Trophoblast cell (in vitro differentiated cells and primary cell): ENCODE measurements around the gene CASTOR2.

Experiments
- DNase-seq, 2 donors: peaks; one replicate each; pipeline ENCODE4 v3.0.0-alpha.2; 2016
- H2AFZ ChIP-seq: 2 replicates; pipeline ENCODE4 v1.6.1; 2013; ENCODE audit warnings: low read length, moderate library complexity, mild to moderate bottlenecking; ENCODE audit not compliant: insufficient read depth, poor library complexity
- H2AK5ac ChIP-seq: 2 replicates; pipeline ENCODE4 v1.6.1; 2013; ENCODE audit warnings: mild to moderate bottlenecking, low read length
- H2BK120ac ChIP-seq: 2 replicates; pipeline ENCODE4 v1.6.1; 2013; ENCODE audit warnings: low read length, mild to moderate bottlenecking, moderate library complexity; ENCODE audit not compliant: insufficient read depth, poor library complexity
- H2BK12ac ChIP-seq: 2 replicates; pipeline ENCODE4 v1.6.1; 2013; ENCODE audit warnings: mild to moderate bottlenecking, low read length, moderate library complexity
- H2BK5ac ChIP-seq: 2 replicates; pipeline ENCODE4 v1.6.1; 2013; ENCODE audit warnings: low read length, low read depth, moderate library complexity, mild to moderate bottlenecking; ENCODE audit not compliant: poor library complexity
- H3K14ac ChIP-seq: 2 replicates; pipeline ENCODE4 v1.6.1; 2013; ENCODE audit warnings: mild to moderate bottlenecking, low read length
- H3K18ac ChIP-seq: 2 replicates; pipeline ENCODE4 v1.6.1; 2013; ENCODE audit warnings: mild to moderate bottlenecking, low read length
- H3K23ac ChIP-seq: 2 replicates; pipeline ENCODE4 v1.6.1; 2013; ENCODE audit warnings: low read length
- H3K27ac ChIP-seq: 2 replicates; pipeline ENCODE4 v1.5.1; 2013; ENCODE audit warnings: low read depth, mild to moderate bottlenecking, inconsistent platforms, low read length, moderate library complexity
- H3K27me3 ChIP-seq: 2 replicates; pipeline ENCODE4 v1.6.1; 2013; ENCODE audit warnings: inconsistent platforms, mild to moderate bottlenecking, low read length, moderate library complexity; ENCODE audit not compliant: insufficient read depth
- H3K36me3 ChIP-seq, 2 experiments: 1 replicate in 1 of 2; 2 replicates in 1 of 2; pipeline ENCODE4 v1.6.1; 2013; ENCODE audit warnings: low read length in 2 of 2, mild to moderate bottlenecking in 2 of 2, moderate library complexity in 1 of 2; ENCODE audit not compliant: insufficient read depth in 2 of 2, control insufficient read depth in 1 of 2
- H3K4ac ChIP-seq: 2 replicates; pipeline ENCODE4 v1.6.1; 2013; ENCODE audit warnings: low read depth, mild to moderate bottlenecking, low read length, moderate library complexity
- H3K4me1 ChIP-seq, 2 experiments: 1 replicate in 1 of 2; 2 replicates in 1 of 2; pipeline ENCODE4 v1.6.1; 2013; ENCODE audit warnings: low read length in 2 of 2, mild to moderate bottlenecking in 2 of 2, moderate library complexity in 1 of 2; ENCODE audit not compliant: insufficient read depth in 2 of 2, control insufficient read depth in 1 of 2
- H3K4me2 ChIP-seq: 2 replicates; pipeline ENCODE4 v1.6.1; 2013; ENCODE audit warnings: inconsistent platforms, mild to moderate bottlenecking, low read length, moderate library complexity
- H3K4me3 ChIP-seq: 2 replicates; pipeline ENCODE4 v1.5.1; 2013; ENCODE audit warnings: mild to moderate bottlenecking, low read depth, low read length, inconsistent platforms
- H3K79me1 ChIP-seq: one replicate; pipeline ENCODE4 v1.6.1; 2013; ENCODE audit warnings: low read length
- H3K79me2 ChIP-seq: 2 replicates; pipeline ENCODE4 v1.6.1; 2013; ENCODE audit warnings: low read length, mild to moderate bottlenecking; ENCODE audit not compliant: control insufficient read depth, insufficient read depth, poor library complexity
- H3K9ac ChIP-seq: 2 replicates; pipeline ENCODE4 v1.6.1; 2013; ENCODE audit warnings: mild to moderate bottlenecking, low read length
- H3K9me3 ChIP-seq: 2 replicates; pipeline ENCODE4 v1.6.1; 2013; ENCODE audit warnings: low read depth, mild to moderate bottlenecking, control low read depth, inconsistent platforms, low read length; ENCODE audit not compliant: insufficient read depth
- H4K12ac ChIP-seq: 2 replicates; pipeline ENCODE4 v1.6.1; 2013; ENCODE audit warnings: low read depth, mild to moderate bottlenecking, low read length, moderate library complexity
- H4K8ac ChIP-seq: 2 replicates; pipeline ENCODE4 v1.6.1; 2013; ENCODE audit warnings: low read depth, mild to moderate bottlenecking, low read length, moderate library complexity
- H4K91ac ChIP-seq: one replicate; pipeline ENCODE4 v1.6.1; 2013; ENCODE audit warnings: low read depth, mild to moderate bottlenecking, low read length, moderate library complexity
- WGBS: extraction: QIAGEN DNeasy Blood & Tissue Kit; methylation state at CpG from one replicate; pipeline ENCODE4 v1.1.7; 2013; ENCODE audit warnings: missing lambda C conversion rate; ENCODE audit not compliant: insufficient read length, insufficient coverage; ENCODE audit errors: extremely low coverage; 5-methylcytosine and 5-hydroxymethylcytosine counted together

CASTOR2 gene

DNA sequence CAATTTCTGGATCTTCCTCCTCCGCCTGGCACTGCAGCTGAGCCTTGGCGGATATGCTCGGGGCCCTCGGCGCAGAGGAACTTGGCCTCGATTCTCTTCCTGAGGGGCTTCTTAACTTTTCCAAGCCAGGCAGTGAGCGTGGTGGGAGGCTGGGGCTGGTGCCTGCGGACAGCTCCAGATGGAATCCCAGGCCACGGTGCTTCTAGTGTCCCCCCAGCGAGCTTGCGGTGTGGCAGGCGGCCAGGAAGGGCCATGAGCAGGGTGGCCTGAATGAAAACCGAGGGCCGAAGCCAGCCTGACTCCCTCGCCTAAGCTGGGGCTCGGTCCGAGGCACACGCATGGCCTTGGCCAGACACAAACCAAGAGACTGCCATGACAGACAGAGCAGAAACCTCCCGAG lies 77.8 kb downstream of the CASTOR2 start:
- Histone ChIP-seq H3K27ac (no peak overlapping the region), H3K14ac (no peak overlapping the region), H2AK5ac (no peak overlapping the region), H3K4me1 (peaks cover 2 to 3% of the 10 kb centered on the region in 2 experiments), H3K9ac (no peak overlapping the region), H2BK12ac (no peak overlapping the region), H4K12ac (no peak overlapping the region), H4K91ac (no peak overlapping the region), H3K79me1 (no peaks in the 10 kb centered on the region), H3K18ac (no peak overlapping the region), H3K36me3 (peaks cover 26 to 31% of the 10 kb centered on the region in 2 experiments), H3K4me2 (no peak overlapping the region), H3K27me3 (no peaks in the 10 kb centered on the region), H3K4ac (no peak overlapping the region), H3K4me3 (no peak overlapping the region), H3K23ac (no peak overlapping the region), H4K8ac (no peak overlapping the region), H3K79me2 (no peaks in the 10 kb centered on the region), H2BK5ac (no peak overlapping the region), H2BK120ac (no peak overlapping the region), H2AFZ (no peak overlapping the region), H3K9me3 (peaks cover 6% of the 10 kb centered on the region)
- WGBS: no CpG with 5 or more reads among the region's 19 CpGs
- DNase-seq: no peak

- WGBS: no CpG with 5 or more reads among the region's 28 CpGs
- H3K27ac ChIP-seq: no peak overlapping the region
- H4K12ac ChIP-seq: no peak overlapping the region
- H3K79me1 ChIP-seq: no peaks in the 10 kb centered on the region
- no peak overlapping the region for H3K14ac ChIP-seq
- H2AK5ac ChIP-seq: no peak overlapping the region
- no peak overlapping the region for H4K91ac ChIP-seq
- H3K9me3 ChIP-seq: peaks cover 6% of the 10 kb centered on the region
- H3K4ac ChIP-seq: no peak overlapping the region
- H3K23ac ChIP-seq: no peak overlapping the region
- no peak overlapping the region for H3K4me2 ChIP-seq
- no peak overlapping the region for H2BK120ac ChIP-seq
- no peak overlapping the region for H4K8ac ChIP-seq
- H3K36me3 ChIP-seq: peaks cover 26 to 31% of the 10 kb centered on the region in 2 experiments
- no peak overlapping the region for H2BK5ac ChIP-seq
- H3K4me3 ChIP-seq: no peak overlapping the region
- H3K4me1 ChIP-seq: peaks cover 0 to 3% of the 10 kb centered on the region in 2 experiments
- H3K18ac ChIP-seq: no peak overlapping the region
- no peak overlapping the region for H2AFZ ChIP-seq
- H2BK12ac ChIP-seq: no peak overlapping the region
- H3K79me2 ChIP-seq: no peaks in the 10 kb centered on the region
- H3K27me3 ChIP-seq: no peaks in the 10 kb centered on the region
- no peak for DNase-seq
- H3K9ac ChIP-seq: no peak overlapping the region
These were observed 78.6 kb downstream of the CASTOR2 start for GRCh38 chr7:75042831-75043703.

- Histone ChIP-seq H3K27ac (no peak overlapping the region), H3K9me3 (peaks cover 6% of the 10 kb centered on the region), H3K23ac (no peak overlapping the region), H3K4ac (no peak overlapping the region), H4K8ac (no peak overlapping the region), H3K27me3 (no peaks in the 10 kb centered on the region), H3K79me2 (no peaks in the 10 kb centered on the region), H3K79me1 (no peaks in the 10 kb centered on the region), H3K36me3 (peaks cover 45 to 49% of the 10 kb centered on the region in 2 experiments), H3K9ac (no peak overlapping the region), H2BK5ac (no peak overlapping the region), H3K4me3 (no peak overlapping the region), H2AK5ac (no peak overlapping the region), H3K4me2 (no peak overlapping the region), H3K4me1 (peaks cover 0 to 3% of the 10 kb centered on the region in 2 experiments), H4K12ac (no peak overlapping the region), H2BK120ac (no peak overlapping the region), H3K14ac (no peak overlapping the region), H2AFZ (no peak overlapping the region), H2BK12ac (no peak overlapping the region), H4K91ac (no peak overlapping the region), H3K18ac (no peak overlapping the region)
- no peak for DNase-seq
- no CpG with 5 or more reads among the region's 14 CpGs for WGBS
These were observed 81.4 kb downstream of the CASTOR2 start for GRCh38 chr7:75045881-75046280.

DNA sequence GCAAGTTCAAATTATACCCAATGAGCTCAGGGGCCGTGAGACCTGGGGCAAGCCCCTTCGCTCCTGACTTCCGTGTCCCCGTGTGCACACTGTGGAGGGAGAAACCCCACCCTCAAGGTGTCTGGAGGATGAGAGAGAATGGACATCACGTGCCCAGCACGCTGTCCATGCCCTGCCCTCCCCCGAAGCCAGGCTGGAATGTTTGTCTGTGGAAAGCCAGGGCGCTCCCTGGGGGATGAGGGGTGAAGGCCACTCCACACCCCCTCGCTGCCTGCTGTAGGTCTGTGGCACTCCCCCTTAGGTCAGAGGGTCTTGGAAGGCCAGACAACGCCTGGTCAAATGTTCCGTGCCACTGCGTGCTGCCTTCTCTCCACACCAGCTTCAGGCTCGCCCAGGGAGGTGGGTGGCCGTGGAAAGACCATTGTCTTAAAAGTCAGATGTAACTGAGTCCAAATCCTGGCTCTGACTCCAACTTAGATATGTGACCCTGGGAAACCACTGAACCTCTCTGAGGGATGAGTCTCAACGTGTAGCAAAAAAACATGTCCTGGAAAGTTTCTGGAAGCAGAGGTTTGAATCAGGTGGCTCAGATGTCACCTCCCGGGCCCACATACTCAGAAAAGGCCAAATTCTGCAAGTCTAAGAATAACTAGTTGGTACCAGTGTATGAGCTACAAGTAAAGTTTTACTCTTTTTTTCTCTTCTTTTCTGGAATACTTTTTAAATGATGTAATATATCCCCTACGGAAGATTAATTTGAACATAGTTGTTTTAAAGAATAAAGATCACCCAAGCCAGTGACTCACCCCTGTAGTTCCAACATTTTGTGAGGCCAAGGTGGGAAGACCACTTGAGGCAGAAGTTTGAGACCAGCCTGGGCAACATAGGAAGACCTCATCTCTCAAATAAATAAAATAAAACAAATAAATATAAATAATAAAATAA lies 84.2 kb downstream of the CASTOR2 start:
- Histone ChIP-seq H4K8ac (no peak overlapping the region), H3K18ac (no peak overlapping the region), H2BK5ac (no peak overlapping the region), H2BK12ac (no peak overlapping the region), H3K23ac (no peak overlapping the region), H3K4me1 (peaks cover 0 to 3% of the 10 kb centered on the region in 2 experiments), H3K27ac (no peak overlapping the region), H4K12ac (no peak overlapping the region), H3K79me2 (no peaks in the 10 kb centered on the region), H3K14ac (no peak overlapping the region), H4K91ac (no peak overlapping the region), H2AK5ac (no peak overlapping the region), H3K4me2 (no peak overlapping the region), H3K4ac (no peak overlapping the region), H3K79me1 (no peaks in the 10 kb centered on the region), H2BK120ac (no peak overlapping the region), H3K27me3 (no peaks in the 10 kb centered on the region), H3K9me3 (peaks cover 2% of the 10 kb centered on the region), H2AFZ (no peak overlapping the region), H3K36me3 (peaks cover 44 to 47% of the 10 kb centered on the region in 2 experiments), H3K4me3 (no peak overlapping the region), H3K9ac (no peak overlapping the region)
- WGBS: no CpG with 5 or more reads among the region's 17 CpGs
- no peak for DNase-seq
